ENCODE results near the gene UNC13B.

GRCh38 chr9:35414889-35415288, 253.1 kb downstream of the UNC13B start:
- TF ChIP-seq ELF4 (IDR thresholded peaks at IDR 0.05) (no peak), NFRKB (IDR thresholded peaks at IDR 0.05) (no peak), SP1 (IDR thresholded peaks at IDR 0.05) (no peak), TARDBP (IDR thresholded peaks at IDR 0.05) (no peak), L3MBTL2 (conservative IDR thresholded peaks at IDR 0.05) (no peak), SUZ12 (IDR thresholded peaks at IDR 0.05) (no peak), FOXA1 (IDR thresholded peaks at IDR 0.05) (no peak), LEF1 (IDR thresholded peaks at IDR 0.05; ENCODE audit: borderline replicate concordance) (no peak), HDGF (IDR thresholded peaks at IDR 0.05; ENCODE audit: borderline replicate concordance) (no peak), FOXK2 (IDR thresholded peaks at IDR 0.05) (no peak), CTBP1 (IDR thresholded peaks at IDR 0.05; ENCODE audit: borderline replicate concordance) (no peak), PKNOX1 (IDR thresholded peaks at IDR 0.05) (no peak), BHLHE40 (IDR thresholded peaks at IDR 0.05; ENCODE audit: borderline replicate concordance) (no peak)
